Gastroesophageal sphincter (tissue), 3 donors: ENCODE data around the gene WDFY1.
A peak's percentile ranks its signal among the peaks of the same experiment; 100 is the strongest.

Experiments
- POLR2A ChIP-seq, 2 donors: fragments of 450-650 bp; IDR thresholded peaks; one replicate each; pipeline ENCODE4 v1.6.1; 2017; ENCODE audit warnings: antibody characterized with exemption in 2 of 2, mild to moderate bottlenecking in 2 of 2, moderate library complexity in 1 of 2
- TF ChIP-seq, protein P1 (sequence below), 4 experiments: fragments of 200-600 bp in 2 of 4; fragments of 450-650 bp in 2 of 4; sonication (generic) in 1 of 4; IDR thresholded peaks; one replicate each; pipeline ENCODE4 v1.5.1; 2017 to 2019; ENCODE audit warnings: antibody characterized with exemption in 4 of 4, mild to moderate bottlenecking in 2 of 4, moderate library complexity in 2 of 4

DNA sequence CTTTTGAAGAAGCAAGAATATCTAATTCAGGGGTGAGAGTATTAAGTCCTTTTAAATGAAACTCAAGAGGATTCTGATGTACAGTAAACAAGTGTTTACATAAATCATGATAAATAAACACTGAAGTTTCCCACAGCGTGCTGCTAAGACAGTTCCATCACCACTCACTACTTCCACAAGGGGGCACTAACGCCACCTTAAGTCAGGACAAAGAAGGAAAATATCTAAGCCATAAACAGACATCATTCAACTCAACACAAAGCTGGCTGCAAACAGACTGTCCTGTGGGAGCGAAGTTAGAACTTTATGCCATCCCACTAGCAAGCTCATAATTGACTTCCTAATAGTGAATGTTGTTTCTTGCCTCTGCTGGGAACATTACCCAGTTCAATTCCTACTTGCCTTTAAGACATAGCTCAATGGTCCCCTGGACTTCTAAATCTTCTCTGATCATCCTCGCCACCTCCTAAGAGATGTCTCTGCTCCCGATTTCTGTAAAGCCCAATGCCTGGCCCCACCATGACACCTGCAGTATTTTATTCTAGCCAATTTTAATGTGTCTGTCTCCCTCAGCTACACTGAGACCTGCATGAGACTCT lies 48.6 kb upstream of the WDFY1 start:
- TF ChIP-seq, protein P1, sequence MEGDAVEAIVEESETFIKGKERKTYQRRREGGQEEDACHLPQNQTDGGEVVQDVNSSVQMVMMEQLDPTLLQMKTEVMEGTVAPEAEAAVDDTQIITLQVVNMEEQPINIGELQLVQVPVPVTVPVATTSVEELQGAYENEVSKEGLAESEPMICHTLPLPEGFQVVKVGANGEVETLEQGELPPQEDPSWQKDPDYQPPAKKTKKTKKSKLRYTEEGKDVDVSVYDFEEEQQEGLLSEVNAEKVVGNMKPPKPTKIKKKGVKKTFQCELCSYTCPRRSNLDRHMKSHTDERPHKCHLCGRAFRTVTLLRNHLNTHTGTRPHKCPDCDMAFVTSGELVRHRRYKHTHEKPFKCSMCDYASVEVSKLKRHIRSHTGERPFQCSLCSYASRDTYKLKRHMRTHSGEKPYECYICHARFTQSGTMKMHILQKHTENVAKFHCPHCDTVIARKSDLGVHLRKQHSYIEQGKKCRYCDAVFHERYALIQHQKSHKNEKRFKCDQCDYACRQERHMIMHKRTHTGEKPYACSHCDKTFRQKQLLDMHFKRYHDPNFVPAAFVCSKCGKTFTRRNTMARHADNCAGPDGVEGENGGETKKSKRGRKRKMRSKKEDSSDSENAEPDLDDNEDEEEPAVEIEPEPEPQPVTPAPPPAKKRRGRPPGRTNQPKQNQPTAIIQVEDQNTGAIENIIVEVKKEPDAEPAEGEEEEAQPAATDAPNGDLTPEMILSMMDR (IDR thresholded peaks at IDR 0.05) = peak; percentile 66 to 84 (median 81)
- TF ChIP-seq POLR2A (IDR thresholded peaks at IDR 0.05) = no peak
